Activated gamma-delta T cell treated with anti-CD3 and anti-CD28 coated beads, Interleukin-2, amount 50 U/mL, for 16 hours (primary cell): Measurements from ENCODE around the gene FANCG.

Experiments
- DNase-seq: peaks from one replicate; pipeline ENCODE4 v3.0.0-alpha.2; 2020; ENCODE audit warnings: low read depth

Gene FANCG

DNA sequence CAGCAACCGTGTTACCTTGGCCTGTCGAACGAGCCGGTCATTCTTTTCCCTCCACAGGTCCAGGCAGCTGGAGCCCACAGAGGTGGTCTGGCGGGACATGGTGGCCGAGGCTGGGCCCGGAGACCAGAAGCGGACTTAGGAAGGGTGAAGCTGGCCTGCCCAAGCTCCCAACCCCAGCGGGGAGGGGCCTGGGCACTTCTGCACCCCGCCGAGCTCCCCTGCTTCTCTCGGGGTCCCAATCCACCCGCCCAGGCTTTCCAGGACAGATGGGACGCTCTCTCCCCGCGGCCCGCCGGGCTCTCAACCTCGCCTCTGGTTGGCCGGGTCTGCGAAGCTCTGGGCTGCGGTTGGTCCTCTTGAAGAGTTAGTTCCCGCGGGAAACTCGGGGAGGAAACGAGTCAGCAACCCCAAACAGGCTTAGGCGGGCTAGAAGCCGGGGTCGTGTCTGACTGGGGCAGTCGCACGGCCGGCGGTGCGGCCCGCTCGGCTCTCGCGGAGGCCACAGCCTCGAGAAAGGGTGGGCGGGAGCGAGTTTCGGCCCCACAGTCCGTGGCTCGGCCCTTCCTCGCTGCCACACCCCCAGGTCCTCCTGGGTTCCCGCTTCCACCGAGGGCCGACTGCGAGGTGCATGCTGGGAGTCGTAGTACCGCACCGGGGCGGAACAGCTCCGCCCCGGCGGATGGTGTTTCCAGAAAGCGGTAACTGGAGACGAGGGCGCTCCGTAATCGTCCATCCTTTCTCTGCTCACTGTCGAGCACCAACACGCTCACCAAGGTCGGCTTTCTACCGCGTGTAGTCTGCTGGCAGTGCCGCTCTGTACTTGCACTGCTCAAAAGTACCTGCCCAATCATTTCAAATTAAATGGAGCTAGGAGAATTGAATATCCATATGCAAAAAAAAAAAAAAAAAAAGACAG lies at the start of gene FANCG:
TSS of gene FANCG (minus strand) at position 517 of the 916 bp plus-strand sequence. CDS start at position 99, 418 bp downstream.
- peak; percentile 67 for DNase-seq

DNA sequence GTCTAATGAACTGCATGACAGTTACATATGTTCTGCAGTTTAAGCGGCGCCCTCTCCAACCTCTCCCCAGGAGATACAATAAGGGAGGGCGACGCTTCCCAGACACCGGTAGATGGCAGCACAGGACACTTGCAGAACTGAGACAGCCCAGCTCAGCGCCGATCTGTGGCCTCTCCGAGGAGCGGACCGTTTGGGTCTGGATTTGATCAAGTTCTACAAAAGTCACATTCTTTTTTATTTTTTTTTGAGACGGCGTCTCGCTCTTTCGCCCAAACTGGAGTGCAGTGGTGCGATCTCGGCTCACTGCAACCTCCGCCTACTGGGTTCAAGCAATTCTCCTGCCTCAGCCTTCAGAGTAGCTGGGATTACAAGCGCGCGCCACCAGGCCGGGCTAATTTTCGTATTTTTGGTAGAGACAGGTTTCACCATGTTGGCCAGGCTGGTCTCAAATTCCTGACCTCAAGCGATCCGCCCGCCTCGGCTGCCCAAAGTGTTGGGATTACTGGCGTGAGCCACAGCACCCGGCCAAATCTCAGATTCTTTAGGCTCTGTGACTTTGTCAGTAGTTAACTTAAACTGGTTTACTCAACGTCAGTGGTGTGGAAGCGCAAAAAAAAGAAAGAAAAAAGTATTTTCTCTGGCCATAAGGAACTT lies 37.3 kb upstream of the FANCG start:
- DNase-seq, result peak; percentile 81

DNA sequence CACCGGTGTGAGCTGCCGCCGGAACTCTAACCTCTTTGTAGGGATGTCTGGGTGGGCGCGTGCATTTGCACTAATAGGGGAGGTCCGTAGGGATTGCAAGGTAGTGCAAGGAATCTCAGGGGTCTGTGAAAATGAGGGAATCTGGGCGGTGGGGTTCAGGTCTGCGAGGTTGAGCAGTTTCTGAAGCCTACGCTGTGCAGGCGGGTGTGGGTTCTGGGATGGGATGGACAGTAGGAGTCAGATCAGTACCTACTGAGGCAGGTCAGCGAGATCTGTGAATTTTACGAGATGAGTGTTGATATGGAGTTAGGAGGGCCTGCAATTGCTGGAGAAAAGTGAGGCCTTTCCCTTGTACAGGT lies 36.8 kb upstream of the FANCG start:
- DNase-seq, result no peak

DNA sequence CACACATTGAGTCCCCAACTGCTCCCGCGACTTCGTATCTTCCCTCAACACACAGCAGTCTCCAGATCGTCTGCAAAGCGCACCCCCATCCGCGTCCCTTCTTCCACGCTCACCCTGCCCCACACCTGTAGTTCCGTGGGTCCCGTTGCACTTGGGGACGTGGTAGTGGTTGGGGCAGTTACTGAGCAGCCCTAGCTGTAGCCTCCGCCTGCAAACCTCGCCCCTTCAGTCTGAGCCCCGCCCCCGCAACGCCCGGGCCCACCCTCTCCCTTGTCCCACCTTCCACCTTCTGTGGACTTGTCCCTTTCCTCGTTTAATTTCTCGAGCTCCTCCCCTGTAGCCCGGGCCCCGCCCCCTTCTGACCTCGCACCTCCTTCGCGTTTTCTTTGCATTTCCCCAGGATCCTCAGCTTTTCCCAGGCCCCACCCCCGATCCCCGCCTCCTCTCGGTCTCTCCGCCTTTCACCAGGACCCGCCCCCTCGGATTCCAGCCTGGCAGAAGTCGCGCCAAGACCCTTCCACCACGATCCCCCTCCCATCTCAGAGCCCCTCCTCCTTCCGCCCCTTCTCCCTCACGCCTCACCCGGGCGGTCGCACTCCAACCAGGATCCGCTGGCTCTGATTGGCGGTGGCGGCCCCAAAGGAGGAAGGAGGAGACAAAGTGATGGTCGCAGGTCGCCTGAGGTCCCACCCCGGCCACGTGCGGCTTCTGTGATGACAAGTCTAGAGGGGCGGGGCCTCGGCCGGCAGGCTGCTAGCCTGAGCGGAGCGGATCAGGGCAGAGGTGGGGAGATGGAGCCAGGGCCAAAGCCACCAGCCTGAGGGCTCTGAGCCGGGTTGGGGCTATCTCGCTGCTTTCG lies 36.2 kb upstream of the FANCG start, which contains the start of gene ATOSB:
TSS of gene ATOSB (minus strand) at position 183 of the 859 bp plus-strand sequence. CDS start 7,588 bp downstream, outside the sequence.
- peak; percentile 90 for DNase-seq

DNA sequence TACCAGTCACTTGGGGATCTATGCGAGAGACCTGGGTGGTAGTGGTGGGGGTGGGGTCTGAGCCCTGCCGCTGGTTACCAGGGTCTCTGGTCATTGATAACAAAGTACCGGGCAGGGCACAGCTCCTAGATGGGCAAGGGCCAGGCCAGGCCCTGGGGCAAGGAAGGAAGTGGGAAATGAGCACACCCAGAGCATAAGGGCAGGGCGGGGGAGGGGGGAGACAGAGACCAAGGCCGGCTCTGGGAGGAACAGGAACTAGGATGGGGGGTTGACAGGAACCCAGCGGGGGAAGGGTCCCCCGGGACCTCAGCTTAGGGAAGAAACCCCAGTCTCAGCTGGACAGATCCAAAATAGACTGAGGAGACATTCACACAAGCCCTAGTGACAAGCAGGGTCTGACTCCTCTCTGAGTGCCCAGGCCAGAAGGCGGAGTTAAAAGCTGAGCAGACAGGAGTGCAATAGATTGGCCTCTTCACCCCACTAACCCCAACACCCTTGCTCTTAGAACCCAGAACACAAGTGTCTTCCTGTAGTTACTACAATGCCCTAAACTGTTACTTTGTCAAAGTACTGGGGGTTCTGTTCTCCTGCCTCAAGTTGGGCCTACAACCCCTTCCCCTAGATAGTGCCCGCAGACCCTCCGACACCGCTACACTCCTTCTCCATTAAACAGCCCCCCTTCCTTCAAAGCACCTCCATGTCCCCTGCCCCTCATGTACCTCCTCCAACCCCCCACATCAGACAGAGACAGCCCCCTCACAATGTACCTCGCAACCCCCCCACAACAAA lies 35.3 kb upstream of the FANCG start:
- DNase-seq, result no peak

DNA sequence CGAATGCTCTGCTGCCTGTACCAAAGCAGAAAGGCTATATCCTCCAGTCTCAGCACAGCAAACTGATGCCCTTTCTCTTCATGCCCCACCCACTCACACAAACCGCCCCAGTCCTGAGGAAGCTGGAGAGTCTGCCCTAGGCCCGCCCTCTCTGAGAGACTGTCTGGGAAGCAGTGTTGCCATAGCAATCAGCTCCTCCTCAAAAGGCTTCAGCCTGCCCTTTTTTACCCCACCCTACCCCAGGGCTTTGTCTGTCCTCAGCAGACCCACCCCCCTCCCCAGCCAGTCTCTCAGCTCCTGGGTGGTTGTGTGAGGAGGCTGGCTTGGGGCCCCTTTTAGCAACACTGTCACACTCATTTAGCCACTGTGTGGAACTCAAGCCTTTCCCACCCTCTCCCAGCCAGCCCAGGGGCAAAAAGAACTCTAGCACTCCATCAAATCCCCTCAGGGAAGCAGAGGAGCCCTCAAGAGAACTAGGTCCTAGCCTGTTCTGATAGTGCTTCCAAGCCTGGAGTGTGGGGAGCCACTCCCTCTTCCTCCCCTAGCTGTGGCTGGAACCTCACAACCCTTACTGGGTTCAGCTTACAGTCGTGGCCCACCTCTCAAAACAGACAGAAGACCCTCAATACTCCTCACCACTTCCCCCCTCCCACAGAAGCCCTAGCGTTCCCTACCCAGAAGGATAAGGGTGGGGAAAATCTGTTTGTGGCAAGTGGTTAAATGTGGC lies 34.5 kb upstream of the FANCG start:
- DNase-seq, result peak; percentile 29

DNA sequence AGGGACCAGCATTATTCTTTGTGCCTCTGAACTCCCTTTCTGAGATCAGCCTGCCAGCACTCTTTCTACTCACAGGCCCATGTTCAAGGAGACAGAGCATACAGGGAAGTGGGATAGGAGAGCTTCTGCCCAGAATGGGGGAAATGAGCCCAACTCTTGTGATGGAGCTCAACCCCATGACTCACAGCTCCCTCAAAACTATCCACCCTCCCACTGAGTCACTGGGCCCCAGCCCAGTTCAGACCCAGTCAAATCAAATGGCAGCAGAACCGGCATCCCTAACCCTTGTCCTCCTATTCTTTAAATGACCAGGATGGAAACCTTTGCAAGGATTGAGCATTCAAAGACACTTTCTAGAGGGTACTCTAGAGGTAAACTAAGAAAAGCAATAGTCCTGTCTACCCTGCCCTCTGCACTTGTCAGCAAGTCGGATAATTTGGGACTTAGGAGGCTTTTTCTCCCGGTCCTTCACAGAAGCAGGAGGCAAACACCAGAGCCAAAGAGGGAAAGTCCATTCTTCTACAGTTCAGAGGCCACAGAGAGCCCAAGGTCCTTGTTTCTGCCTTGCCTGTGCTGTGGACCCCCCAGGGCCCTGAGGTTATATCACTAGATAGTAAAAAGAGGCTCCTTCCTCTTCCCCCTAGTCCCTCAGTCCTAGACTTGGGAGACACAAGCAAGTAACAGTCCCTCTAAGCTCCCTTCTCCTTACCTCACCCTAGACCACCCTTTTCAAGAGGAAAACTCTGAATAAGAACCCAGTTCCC lies 32.7 kb upstream of the FANCG start:
- DNase-seq, result no peak

DNA sequence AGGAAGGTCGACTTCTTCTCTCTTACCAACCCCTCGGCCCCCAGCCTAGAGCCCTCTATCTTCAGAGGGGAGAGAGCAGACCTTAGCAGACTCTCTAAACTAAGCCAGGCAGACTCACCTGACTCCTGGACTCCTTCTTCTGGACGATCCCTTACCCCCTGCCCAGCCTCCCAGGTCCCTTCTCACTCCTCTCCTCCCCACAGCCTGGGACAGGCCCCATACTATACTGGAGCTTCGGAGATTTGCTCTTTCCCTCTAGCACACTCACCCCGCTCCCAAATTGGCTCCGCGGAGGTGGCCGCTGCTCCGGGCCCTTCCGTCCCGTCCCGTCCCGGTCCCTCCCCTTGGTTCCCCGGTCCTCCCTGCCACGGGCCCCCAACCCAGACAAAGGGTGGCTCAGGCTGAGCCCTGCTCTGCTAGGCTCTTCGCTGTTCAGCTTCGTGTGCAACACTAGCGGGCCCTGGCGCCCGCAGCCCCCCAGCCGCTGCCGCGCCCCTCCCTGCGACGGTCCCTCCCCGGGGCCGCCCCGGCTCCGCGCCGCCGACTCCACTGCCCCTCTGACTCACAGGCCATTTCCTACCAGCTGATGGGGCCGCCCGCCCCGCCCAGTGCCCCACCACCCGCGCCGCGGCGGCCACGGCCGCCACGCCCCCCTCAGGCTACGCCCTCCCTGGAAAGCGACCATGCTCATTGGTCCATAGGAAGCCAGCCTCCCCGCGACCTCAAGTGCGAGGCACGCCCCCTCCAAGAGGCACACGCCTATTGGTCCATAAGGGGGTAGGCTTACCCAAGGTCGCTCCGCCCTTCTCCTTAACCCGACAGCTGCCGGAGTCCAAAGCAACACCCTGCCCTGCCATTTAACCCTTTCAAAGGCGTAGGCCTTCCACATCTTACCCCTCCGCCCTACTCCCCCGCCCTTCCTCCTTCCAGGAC lies 31.5 kb upstream of the FANCG start:
- DNase-seq, result peak; percentile 94

DNA sequence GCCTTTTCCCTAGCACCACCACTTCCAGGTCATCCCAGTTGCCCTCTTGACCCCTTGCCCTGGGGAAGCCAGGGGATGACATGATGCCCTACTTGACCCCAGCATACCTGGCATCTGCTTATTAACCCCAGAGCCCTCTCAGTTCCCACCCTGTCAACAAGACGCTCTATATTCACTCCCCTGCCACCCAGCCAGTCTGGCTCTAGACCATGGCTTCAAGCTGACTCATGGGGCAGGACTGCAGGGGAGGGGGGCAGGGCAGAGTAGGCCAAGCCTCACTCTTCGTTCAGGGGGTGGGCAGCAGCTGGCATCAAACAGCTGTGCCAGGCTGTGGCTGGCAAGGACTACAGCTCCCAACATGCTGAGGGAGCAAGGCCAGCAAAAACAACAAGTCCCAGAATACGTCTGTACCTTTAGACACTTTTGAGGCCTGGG lies 30.6 kb upstream of the FANCG start:
- DNase-seq, result no peak

DNA sequence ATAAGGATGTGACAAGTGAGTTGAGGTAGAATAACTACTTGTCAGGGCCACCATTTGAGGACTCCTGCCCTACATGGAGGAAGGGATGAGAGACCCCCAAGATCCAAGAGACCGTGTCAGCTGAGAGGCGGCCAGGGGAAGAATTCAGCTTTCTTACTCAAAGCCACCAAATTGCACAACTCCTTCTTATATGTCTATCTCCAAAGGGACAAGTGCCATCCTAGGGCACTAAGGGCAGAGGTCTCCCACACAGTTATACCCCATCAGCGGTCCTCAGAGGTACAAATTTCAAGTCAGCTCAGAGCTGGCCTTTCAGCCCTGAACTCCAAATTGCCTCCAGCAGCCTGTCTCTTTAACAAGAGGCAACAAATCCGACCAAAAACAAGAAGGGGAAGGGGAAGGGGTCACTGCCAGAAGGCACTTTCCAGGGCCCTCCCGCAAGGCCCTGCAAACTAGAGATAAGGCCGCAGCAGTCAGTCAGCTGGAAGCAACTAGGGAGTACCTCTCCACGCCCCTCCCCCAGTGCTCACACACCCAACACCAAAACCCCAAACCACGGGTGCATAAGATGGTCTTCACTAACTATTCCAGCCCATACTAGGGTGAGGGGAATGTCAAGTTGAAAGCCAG lies 29.3 kb upstream of the FANCG start:
- no peak for DNase-seq

DNA sequence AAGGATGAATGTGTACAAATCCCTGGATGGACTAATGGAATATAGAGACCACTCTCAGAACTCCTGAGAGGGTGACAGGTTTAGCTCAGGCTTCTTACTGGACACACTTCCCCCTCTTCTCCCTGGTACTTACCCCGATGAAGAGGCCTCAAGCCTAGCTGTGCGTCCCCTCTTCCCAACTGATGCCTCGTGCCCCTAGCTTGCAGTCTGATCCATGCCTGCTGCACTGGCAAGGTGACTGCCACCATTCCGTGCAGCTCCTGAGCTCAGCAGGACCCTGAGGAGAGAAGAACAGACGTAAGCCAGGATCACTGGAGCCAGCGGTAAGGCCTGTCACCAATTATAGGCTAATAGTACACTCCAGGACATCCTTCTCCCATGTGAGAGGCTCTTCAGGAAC lies 28.7 kb upstream of the FANCG start:
- DNase-seq, result no peak

DNA sequence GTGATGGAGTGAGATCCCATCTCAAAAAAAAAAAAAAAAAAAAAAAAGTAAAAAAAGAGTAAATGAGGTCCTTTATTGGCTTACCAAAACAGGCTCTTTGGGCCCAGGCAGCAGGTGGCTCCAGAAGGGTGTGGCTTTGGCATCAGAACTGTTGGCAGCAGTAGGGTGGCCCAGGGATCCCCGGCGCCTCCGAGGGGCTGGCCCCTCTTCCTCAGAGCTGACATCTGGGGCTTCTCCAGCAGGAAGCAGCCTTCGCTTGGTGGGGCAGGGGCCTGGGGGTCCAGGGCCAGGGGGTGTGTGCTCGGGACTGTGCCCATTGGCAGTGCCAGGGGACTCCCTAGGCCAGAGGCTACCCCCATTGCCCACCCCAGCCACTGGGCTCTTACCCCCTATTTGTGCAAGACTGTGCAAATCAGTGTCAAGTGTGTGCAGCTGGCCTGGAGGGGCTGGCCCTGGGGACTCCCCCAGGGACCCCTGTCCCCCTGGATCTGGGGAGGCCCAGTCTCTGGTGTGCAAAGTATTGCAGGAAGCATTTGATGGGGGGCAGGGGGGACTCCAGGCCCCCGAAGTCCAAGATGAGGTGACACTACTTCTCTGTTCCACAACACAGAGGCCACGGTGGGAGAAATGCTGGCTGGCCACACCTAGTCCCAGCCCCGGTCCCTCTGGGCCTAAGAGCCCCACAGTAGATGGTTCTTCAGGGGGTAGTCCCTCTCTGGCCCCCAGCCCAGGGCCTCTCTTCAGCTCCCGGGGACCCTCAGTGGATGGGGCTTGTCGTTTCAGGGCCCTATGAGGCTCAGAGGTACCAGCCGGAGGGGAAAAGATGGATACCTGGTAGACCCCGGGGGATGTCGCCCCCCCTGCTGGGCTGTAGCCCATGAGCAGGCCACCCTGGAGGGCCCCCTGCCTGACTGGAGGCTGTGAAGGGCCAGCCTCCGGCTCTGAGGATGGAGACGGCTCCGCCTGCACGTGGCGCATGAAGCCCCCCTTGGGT lies 27.9 kb upstream of the FANCG start:
- DNase-seq, result no peak

DNA sequence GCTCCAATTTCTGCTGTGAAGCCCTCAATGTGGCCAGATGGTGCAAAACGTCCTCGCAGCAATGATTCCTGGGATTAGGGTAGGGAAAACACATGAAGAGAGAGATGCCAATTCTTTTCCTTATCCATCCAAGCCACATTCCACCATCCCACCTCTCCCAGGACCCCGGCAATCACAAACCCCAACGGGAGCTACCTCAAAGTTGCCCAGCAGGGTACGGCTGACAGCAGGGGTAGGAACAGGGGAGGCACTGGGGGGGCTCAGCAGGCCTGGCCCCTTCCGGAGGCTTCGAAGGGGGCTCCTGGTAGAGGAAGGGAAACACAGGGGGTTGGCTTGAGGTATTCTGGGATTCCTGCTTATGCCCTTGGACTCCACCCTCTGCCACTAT lies 26.6 kb upstream of the FANCG start:
- no peak for DNase-seq

DNA sequence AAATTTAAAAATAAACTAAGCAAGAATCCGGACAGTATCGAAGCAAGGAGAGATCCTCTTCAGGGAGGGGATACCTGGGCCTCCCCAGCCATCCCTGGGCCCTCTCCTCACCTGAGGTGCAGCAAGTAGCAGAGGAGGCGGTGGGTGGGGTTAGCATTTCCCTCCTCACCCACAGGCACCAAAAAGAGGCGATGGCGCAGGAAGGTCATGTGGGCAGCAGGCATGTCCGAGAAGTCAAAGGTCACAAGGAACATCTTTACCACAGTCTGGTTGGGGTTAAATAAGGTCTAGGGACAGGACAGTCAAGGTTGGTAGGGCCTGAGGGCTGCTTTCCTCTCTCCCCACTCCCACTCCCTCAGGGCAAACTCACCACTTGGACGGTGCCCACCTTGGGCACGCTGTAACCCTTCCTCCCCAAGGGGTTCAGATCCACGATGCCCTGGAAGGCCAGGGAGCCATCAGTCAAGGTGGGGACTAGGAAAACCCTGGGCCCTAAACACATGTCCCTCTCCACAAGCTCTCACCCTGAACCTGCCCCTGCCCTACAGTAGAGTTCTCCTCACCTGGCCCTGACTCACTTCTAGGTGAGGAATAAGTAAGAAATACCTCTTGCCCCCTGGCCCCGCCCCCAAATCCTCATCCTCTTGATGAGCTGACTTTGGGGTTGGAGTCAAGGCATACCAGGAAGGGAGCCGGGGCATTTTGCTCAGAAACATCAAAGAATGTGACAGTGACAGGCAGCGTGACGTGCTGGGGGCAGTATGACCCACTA lies 26.0 kb upstream of the FANCG start:
- no peak for DNase-seq

DNA sequence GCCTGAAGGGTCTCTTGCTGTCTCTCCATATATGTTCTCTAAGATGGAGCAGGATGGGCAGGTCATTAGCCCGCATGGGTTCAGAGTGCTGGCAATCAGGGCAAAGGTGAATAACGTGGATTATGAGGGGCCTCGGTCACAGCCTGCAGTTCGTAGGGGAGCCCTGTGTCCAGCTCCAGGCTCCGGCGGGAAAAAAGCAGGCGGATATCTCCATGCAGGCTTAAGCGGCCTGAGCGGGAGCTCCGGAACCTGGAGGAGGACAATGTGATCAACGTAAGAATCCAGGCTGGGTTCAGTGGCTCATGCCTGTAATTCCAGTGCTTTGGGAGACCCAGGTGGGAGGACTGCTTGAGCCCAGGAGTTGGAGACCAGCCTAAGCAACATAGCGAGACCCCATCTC lies 25.4 kb upstream of the FANCG start:
- DNase-seq, result no peak

DNA sequence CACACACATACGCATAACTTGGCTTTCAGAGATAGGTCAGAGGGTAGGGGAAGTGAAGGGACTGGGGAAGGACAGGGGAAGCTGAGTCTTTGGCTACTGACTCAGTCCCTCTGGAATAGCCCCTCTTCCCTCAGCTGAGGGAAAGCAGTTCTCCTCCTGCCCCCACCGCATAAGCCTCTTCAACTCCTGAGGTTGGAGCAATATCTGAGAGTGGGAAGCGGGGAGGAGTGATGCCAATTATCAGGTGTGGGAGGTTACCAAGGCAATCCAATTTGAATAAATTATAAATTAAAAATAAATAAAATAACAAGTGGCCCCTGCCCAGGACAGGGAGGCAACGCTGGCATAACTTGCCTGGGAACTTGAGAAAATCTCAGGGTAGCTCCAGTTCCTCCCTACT lies 24.8 kb upstream of the FANCG start:
- DNase-seq, result no peak
